Suprapubic skin (tissue), 4 donors: ENCODE measurements around the gene NPBWR2. TPM values are rescaled to one million over a fixed set of nuclear protein-coding genes. Genes with fewer than 3 reads are reported as not detected.

ENCODE experiments used
- DNase-seq, 2 donors: peaks; one replicate each; pipeline ENCODE4 v3.0.0-alpha.2; 2019; ENCODE audit warnings: low spot score in 2 of 2
- H3K27ac ChIP-seq: fragments of 200-600 bp; sonication (generic); one replicate; pipeline ENCODE4 v1.5.1; 2019
- H3K27me3 ChIP-seq: fragments of 200-600 bp; sonication (generic); one replicate; pipeline ENCODE4 v1.5.1; 2019
- H3K36me3 ChIP-seq: fragments of 200-600 bp; sonication (generic); one replicate; pipeline ENCODE4 v1.5.1; 2019
- H3K4me1 ChIP-seq: fragments of 200-600 bp; sonication (generic); one replicate; pipeline ENCODE4 v1.5.1; 2019
- H3K4me3 ChIP-seq: fragments of 200-600 bp; sonication (generic); one replicate; pipeline ENCODE4 v1.5.1; 2019; ENCODE audit warnings: mild to moderate bottlenecking
- H3K9me3 ChIP-seq: fragments of 200-600 bp; sonication (generic); one replicate; pipeline ENCODE4 v1.5.1; 2019
- EP300 ChIP-seq: sonication (generic); formaldehyde crosslinking; IDR thresholded peaks from one replicate; pipeline ENCODE4 v1.6.1; 2017; ENCODE audit warnings: antibody characterized with exemption
- POLR2A ChIP-seq, 2 donors: fragments of 450-650 bp; IDR thresholded peaks; one replicate each; pipeline ENCODE4 v1.6.1; 2017; ENCODE audit warnings: antibody characterized with exemption in 2 of 2, mild to moderate bottlenecking in 2 of 2, moderate library complexity in 2 of 2
- POLR2AphosphoS5 ChIP-seq, 3 donors: sonication (generic); formaldehyde crosslinking; IDR thresholded peaks; one replicate each; pipeline ENCODE4 v1.6.1; 2017; ENCODE audit warnings: antibody characterized with exemption in 3 of 3
- WGBS: methylation state at CpG from one replicate; pipeline ENCODE4 v1.1.5; 2018; 5-methylcytosine and 5-hydroxymethylcytosine counted together
- total RNA-seq, 4 donors: library from RNA; depleted of rRNA; stranded (reverse); fragments of >200 nt; gene quantifications; one replicate each; pipeline ENCODE4 v1.1.0, GENCODE V29; 2016
- TF ChIP-seq, protein P1 (sequence below), 2 donors: fragments of 200-600 bp in 1 of 2; fragments of 450-650 bp in 1 of 2; sonication (generic) in 1 of 2; IDR thresholded peaks; one replicate each; pipeline ENCODE4 v1.5.1; 2016 to 2019; ENCODE audit warnings: antibody characterized with exemption in 2 of 2, mild to moderate bottlenecking in 1 of 2, moderate library complexity in 1 of 2

The NPBWR2 gene
- total RNA-seq, 4 donors from 2014 or later: not detected

DNA sequence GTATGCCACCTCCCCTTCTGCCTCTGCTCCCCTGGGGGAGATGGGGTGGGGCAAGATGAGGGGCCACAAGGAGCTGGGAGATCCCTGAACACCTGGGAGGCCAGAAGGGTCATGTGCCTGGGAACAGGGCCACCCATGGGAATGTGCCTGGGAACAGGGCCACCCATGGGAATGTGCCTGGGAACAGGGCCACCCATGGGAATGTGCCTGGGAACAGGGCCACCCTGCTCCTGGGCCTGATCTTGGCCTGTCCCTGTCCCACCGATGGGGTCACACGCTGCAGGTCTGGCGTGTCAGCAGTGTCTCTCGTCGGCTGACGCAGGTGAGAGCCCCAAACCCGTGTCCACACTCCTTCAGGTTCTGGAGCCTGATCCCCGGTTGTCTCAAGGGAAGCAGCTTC lies 32.4 kb downstream of the NPBWR2 start:
- WGBS: 87% methylated on average over 6 of the region's 8 CpGs
- peaks cover 43% of the 10 kb centered on the region for H3K4me1 ChIP-seq
- TF ChIP-seq POLR2AphosphoS5 (IDR thresholded peaks at IDR 0.05): no peak
- no peak for TF ChIP-seq EP300
- TF ChIP-seq, protein P1, sequence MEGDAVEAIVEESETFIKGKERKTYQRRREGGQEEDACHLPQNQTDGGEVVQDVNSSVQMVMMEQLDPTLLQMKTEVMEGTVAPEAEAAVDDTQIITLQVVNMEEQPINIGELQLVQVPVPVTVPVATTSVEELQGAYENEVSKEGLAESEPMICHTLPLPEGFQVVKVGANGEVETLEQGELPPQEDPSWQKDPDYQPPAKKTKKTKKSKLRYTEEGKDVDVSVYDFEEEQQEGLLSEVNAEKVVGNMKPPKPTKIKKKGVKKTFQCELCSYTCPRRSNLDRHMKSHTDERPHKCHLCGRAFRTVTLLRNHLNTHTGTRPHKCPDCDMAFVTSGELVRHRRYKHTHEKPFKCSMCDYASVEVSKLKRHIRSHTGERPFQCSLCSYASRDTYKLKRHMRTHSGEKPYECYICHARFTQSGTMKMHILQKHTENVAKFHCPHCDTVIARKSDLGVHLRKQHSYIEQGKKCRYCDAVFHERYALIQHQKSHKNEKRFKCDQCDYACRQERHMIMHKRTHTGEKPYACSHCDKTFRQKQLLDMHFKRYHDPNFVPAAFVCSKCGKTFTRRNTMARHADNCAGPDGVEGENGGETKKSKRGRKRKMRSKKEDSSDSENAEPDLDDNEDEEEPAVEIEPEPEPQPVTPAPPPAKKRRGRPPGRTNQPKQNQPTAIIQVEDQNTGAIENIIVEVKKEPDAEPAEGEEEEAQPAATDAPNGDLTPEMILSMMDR (IDR thresholded peaks at IDR 0.05): no peak
- TF ChIP-seq POLR2A (IDR thresholded peaks at IDR 0.05): no peak
- no peak overlapping the region for H3K27ac ChIP-seq
- peaks cover 38% of the 10 kb centered on the region for H3K36me3 ChIP-seq
- no peaks in the 10 kb centered on the region for H3K9me3 ChIP-seq
- H3K4me3 ChIP-seq: no peak overlapping the region
- no peaks in the 10 kb centered on the region for H3K27me3 ChIP-seq
- DNase-seq: no peak

DNA sequence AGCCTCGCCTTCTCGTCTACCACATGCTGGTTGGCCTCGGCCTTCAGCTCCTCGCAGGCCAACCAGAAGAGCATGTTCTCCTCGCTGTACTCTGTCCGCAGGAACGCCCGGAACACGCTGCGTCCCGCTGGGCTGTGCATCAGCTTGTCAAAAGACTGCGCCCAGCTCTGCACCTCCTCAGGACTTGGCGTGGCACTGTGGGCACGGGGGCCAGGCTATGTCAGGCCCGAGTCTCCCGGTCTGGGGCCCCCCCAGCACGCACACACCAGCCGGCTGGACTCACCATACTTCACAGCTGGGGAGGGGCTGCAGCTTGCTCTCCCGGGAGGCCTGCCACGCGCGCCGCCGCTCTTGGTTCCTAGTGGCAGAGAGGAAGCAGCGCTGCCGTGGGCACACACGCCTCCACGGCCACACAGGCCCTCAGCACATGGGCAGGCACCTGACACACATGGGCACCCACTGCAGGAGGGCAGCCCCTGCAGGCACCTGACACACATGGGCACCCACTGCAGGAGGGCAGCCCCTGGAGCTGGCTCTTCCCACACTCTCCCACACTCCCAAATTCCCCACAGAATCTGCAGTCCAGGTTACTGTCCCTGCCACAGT lies 33.1 kb downstream of the NPBWR2 start:
- DNase-seq: no peak
- H3K27me3 ChIP-seq: no peaks in the 10 kb centered on the region
- no peak for TF ChIP-seq POLR2AphosphoS5 (IDR thresholded peaks at IDR 0.05)
- TF ChIP-seq POLR2A (IDR thresholded peaks at IDR 0.05): no peak
- TF ChIP-seq EP300: no peak
- TF ChIP-seq, protein P1 (IDR thresholded peaks at IDR 0.05): no peak
- H3K27ac ChIP-seq: no peak overlapping the region
- H3K36me3 ChIP-seq: peaks cover 38% of the 10 kb centered on the region
- H3K4me3 ChIP-seq: no peak overlapping the region
- H3K9me3 ChIP-seq: no peaks in the 10 kb centered on the region
- peaks cover 40% of the 10 kb centered on the region for H3K4me1 ChIP-seq
- WGBS: 75% methylated on average over 12 of the region's 28 CpGs

DNA sequence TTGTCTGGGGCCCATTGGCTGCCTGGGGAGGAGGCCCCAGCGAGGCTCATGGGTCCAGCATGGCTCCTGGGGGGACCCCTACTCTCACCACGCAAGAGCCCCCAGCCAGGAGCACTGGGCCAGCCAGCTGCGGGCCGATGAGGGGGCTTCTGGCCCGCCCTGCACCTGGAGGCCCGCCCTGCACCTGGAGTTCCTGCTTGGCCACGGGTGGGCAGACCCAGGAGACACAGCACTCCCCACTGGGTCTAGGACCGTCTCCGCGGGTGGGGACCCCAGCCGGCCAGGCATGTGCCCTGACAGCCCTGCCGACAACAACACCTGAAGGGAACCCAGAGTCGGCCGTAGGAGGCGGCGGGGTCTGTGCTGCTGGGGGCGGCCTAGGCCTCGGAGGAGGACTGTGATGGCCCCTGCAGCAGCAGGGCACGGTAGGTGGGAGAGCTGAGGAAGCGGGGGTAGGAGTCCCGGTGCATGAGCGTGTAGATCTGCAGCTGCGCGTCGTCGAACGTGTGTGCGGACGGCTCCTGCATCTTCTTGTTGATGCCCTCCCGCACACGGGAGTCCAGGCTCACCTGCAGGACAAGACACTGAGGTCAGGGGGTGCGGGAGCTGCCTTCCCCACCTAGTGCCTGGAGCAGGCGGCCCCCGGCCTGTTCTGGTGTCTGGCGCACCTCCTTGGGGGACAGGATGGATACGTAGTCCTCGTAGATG lies 33.7 kb downstream of the NPBWR2 start:
- H3K36me3 ChIP-seq: peaks cover 38% of the 10 kb centered on the region
- H3K9me3 ChIP-seq: no peaks in the 10 kb centered on the region
- peaks cover 34% of the 10 kb centered on the region for H3K4me1 ChIP-seq
- H3K27me3 ChIP-seq: no peaks in the 10 kb centered on the region
- no peak for DNase-seq
- TF ChIP-seq POLR2A (IDR thresholded peaks at IDR 0.05) (no peak), EP300 (no peak), POLR2AphosphoS5 (IDR thresholded peaks at IDR 0.05) (no peak)
- TF ChIP-seq, protein P1 (IDR thresholded peaks at IDR 0.05): no peak
- no peak overlapping the region for H3K4me3 ChIP-seq
- no peak overlapping the region for H3K27ac ChIP-seq
- WGBS: 94% methylated on average over 28 of the region's 37 CpGs

DNA sequence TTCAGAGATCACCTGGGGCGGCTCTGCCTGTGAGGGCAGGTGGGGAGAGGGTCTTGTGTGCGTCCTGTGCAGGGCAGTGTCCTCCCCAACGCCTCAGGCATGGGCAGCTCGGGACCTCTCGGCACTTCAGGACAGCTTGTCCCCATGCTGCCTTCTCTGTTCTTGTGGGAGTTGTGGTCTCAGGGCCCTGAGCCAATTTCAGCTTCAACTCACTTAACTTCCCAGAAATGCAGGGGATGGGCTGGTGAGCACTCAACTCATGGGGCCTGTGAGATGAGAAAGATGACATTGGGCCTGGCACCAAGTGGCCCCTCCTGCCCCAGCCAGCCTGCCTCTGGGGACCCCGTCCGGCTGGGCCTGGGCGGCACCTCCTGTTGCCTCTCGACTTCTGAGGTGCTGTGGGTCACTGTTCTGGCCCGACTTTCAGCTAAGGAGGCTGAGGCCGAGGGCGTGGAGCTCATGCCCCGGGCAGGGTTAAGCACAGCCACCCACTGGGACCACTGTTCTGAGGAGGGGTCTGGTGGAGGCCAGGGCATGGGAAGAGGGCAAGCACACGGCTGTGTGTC lies 34.8 kb downstream of the NPBWR2 start:
- 89% methylated on average over 2 of the region's 14 CpGs for WGBS
- H3K36me3 ChIP-seq: peaks cover 38% of the 10 kb centered on the region
- H3K27ac ChIP-seq: no peak overlapping the region

More for the DNA sequence above, 34.8 kb downstream of the NPBWR2 start:
- DNase-seq: no peak
- Histone ChIP-seq H3K4me1 (peaks cover 26% of the 10 kb centered on the region), H3K9me3 (no peaks in the 10 kb centered on the region), H3K27me3 (no peaks in the 10 kb centered on the region), H3K4me3 (no peak overlapping the region)
- TF ChIP-seq EP300 (no peak), POLR2A (IDR thresholded peaks at IDR 0.05) (no peak), POLR2AphosphoS5 (IDR thresholded peaks at IDR 0.05) (no peak)
- TF ChIP-seq, protein P1 (IDR thresholded peaks at IDR 0.05): no peak
